Caco-2 (cell line): Measurements from ENCODE around the gene XXYLT1. TPM values are rescaled to one million over a fixed set of nuclear protein-coding genes. Genes with fewer than 3 reads are reported as not detected.

Experiments
- BruUV-seq: library from RNA; stranded (reverse); fragments of 400-500 nt; replicated peaks from 2 replicates; lab custom pipeline; 2021; lab: Mats Ljungman, UMichigan
- CTCF ChIA-PET: fragments of 300-600 bp; sonication (Branson Sonifier 250); formaldehyde crosslinking; loops from one replicate; lab custom pipeline; 2022; ENCODE audit warnings: antibody characterized with exemption; lab: Charles Lee
- POLR2A ChIA-PET: fragments of 300-600 bp; sonication (Branson Sonifier 250); formaldehyde crosslinking; loops from one replicate; lab custom pipeline; 2022; ENCODE audit warnings: antibody characterized with exemption; lab: Charles Lee
- DNase-seq, 2 experiments: peaks; one replicate each; pipeline versions ENCODE4 v3.0.0 to v3.0.0-alpha.2; 2020 to 2022
- H3K27me3 ChIP-seq: replicated peaks from 2 replicates; pipeline ENCODE4 v1.6.0; 2011; ENCODE audit warnings: low read length; ENCODE audit not compliant: control insufficient read depth, insufficient read depth
- H3K36me3 ChIP-seq: 2 replicates; pipeline ENCODE4 v1.5.1; 2011; ENCODE audit warnings: low read length; ENCODE audit not compliant: control insufficient read depth, insufficient read depth
- H3K4me1 ChIP-seq: fragments of 250-450 bp; sonication (Bioruptor Pico); 2 replicates; pipeline ENCODE4 v1.5.1; 2020; ENCODE audit warnings: mild to moderate bottlenecking
- H3K4me3 ChIP-seq: 2 replicates; pipeline ENCODE4 v1.5.1; 2011; ENCODE audit warnings: low read depth, mild to moderate bottlenecking, control low read depth, low read length
- H3K9me3 ChIP-seq: fragments of 250-450 bp; sonication (Bioruptor Pico); 2 replicates; pipeline ENCODE4 v1.5.1; 2020; ENCODE audit warnings: mild to moderate bottlenecking, moderate library complexity
- H3K27ac Mint-ChIP-seq: one replicate; pipeline ENCODE4 v1.8.0; 2022; ENCODE audit warnings: mixed read lengths; ENCODE audit not compliant: unreplicated experiment
- H3K27me3 Mint-ChIP-seq: one replicate; pipeline ENCODE4 v1.8.0; 2022; ENCODE audit warnings: mixed read lengths; ENCODE audit not compliant: insufficient read depth, unreplicated experiment
- H3K36me3 Mint-ChIP-seq: one replicate; pipeline ENCODE4 v1.8.0; 2022; ENCODE audit warnings: mild to moderate bottlenecking, mixed read lengths; ENCODE audit not compliant: insufficient read depth, unreplicated experiment
- H3K4me1 Mint-ChIP-seq: one replicate; pipeline ENCODE4 v1.8.0; 2022; ENCODE audit warnings: low read depth, mixed read lengths; ENCODE audit not compliant: unreplicated experiment
- H3K4me3 Mint-ChIP-seq: one replicate; pipeline ENCODE4 v1.8.0; 2022; ENCODE audit warnings: mild to moderate bottlenecking, moderate library complexity, mixed read lengths; ENCODE audit not compliant: unreplicated experiment
- H3K9me3 Mint-ChIP-seq: one replicate; pipeline ENCODE4 v1.8.0; 2022; ENCODE audit warnings: mixed read lengths; ENCODE audit not compliant: unreplicated experiment
- intact Hi-C: fragments of 100-400 bp; cut with micrococcal nuclease; formaldehyde crosslinking; loops from one replicate; pipeline ENCODE4 v1.10.0; 2022; ENCODE audit not compliant: unreplicated experiment
- total RNA-seq: library from RNA; stranded (reverse); gene quantifications from 2 replicates; pipeline ENCODE4 v1.2.3, GENCODE V29; 2022
- TF ChIP-seq, protein P1 (sequence below), 2 experiments: fragments of 200-600 bp in 1 of 2; IDR thresholded peaks; 1 replicate in 1 of 2; 2 replicates in 1 of 2; pipeline versions ENCODE4 v1.5.1 to v1.8.0; 2011 to 2022; ENCODE audit warnings: antibody characterized with exemption in 1 of 2, control low read depth in 1 of 2, inconsistent platforms in 1 of 2, low read depth in 1 of 2, low read length in 1 of 2, mild to moderate bottlenecking in 1 of 2, moderate library complexity in 1 of 2; ENCODE audit not compliant: insufficient read depth in 1 of 2, severe bottlenecking in 1 of 2, unreplicated experiment in 1 of 2

Gene XXYLT1
- total RNA-seq, 1 experiment from 2014 or later, result 14.2 TPM

DNA sequence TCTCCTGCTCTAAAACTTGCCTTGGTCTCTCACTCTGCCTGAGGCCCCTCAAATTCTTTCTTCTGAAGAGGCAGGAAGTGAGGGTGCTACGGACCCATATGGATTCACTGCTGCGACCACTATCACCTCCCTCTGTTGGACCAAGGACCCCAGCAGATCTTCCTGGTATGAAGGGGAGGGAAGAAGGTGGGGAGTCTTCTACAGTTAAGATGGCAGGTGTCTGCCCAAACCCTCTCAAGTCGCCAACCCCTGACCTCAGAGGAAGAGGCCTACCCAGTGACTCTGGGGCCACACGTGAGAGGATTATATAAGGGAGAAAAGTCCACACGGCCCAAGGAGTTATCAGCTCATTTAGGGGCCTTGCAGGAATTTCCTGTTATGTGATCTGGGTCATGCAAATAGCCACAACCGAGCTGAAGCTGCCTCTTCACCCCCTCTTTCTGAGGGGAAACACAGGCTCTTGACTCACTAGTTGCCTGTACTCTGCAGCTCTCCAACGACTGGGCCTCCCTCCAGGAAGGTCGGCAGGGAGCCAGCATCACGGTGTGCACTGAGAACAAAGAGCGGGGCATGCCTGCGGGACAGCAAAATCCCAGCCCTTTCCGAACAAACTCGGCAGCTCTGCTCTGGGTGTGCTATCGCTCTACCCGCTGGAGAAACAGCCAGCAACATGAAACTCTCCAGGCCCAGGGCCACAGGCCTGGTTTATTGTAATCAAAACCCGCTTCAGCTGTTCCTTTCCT, 116.0 kb downstream of the XXYLT1 start:
- no peaks in the 10 kb centered on the region for H3K9me3 Mint-ChIP-seq
- H3K4me1 ChIP-seq, result peaks cover 28% of the 10 kb centered on the region
- no peak overlapping the region for H3K4me3 Mint-ChIP-seq
- no peaks in the 10 kb centered on the region for H3K27me3 ChIP-seq
- DNase-seq, result peak; percentile 13 to 76
- TF ChIP-seq, protein P1, sequence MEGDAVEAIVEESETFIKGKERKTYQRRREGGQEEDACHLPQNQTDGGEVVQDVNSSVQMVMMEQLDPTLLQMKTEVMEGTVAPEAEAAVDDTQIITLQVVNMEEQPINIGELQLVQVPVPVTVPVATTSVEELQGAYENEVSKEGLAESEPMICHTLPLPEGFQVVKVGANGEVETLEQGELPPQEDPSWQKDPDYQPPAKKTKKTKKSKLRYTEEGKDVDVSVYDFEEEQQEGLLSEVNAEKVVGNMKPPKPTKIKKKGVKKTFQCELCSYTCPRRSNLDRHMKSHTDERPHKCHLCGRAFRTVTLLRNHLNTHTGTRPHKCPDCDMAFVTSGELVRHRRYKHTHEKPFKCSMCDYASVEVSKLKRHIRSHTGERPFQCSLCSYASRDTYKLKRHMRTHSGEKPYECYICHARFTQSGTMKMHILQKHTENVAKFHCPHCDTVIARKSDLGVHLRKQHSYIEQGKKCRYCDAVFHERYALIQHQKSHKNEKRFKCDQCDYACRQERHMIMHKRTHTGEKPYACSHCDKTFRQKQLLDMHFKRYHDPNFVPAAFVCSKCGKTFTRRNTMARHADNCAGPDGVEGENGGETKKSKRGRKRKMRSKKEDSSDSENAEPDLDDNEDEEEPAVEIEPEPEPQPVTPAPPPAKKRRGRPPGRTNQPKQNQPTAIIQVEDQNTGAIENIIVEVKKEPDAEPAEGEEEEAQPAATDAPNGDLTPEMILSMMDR (IDR thresholded peaks at IDR 0.05; ENCODE audit: insufficient read depth in 1 of 2, low read depth in 1 of 2, low read length in 1 of 2, severe bottlenecking in 1 of 2, unreplicated experiment in 1 of 2), result no peak
- POLR2A ChIA-PET, result interaction anchor here (0.6 kb wide), 1 partner anchor 143 kb away, joined by 3 read pairs; no protein-coding TSS in a partner anchor
- CTCF ChIA-PET, result interaction anchor here (0.6 kb wide), 1 partner anchor 184 kb away, joined by 5 read pairs; no protein-coding TSS in a partner anchor
- H3K36me3 Mint-ChIP-seq, result no peaks in the 10 kb centered on the region
- H3K4me1 Mint-ChIP-seq, result peaks cover 25% of the 10 kb centered on the region
- BruUV-seq, result no TSS peak
- intact Hi-C loops, result loop anchor here (5.0 kb wide), 1 partner anchor 38 kb away; no protein-coding TSS in a partner anchor
- H3K9me3 ChIP-seq, result no peaks in the 10 kb centered on the region
- no peaks in the 10 kb centered on the region for H3K27me3 Mint-ChIP-seq
- peak overlapping the region; percentile 71 for H3K27ac Mint-ChIP-seq
- no peaks in the 10 kb centered on the region; the same call in 1 of the 2 replicates for H3K36me3 ChIP-seq
- H3K4me3 ChIP-seq, result no peak overlapping the region

DNA sequence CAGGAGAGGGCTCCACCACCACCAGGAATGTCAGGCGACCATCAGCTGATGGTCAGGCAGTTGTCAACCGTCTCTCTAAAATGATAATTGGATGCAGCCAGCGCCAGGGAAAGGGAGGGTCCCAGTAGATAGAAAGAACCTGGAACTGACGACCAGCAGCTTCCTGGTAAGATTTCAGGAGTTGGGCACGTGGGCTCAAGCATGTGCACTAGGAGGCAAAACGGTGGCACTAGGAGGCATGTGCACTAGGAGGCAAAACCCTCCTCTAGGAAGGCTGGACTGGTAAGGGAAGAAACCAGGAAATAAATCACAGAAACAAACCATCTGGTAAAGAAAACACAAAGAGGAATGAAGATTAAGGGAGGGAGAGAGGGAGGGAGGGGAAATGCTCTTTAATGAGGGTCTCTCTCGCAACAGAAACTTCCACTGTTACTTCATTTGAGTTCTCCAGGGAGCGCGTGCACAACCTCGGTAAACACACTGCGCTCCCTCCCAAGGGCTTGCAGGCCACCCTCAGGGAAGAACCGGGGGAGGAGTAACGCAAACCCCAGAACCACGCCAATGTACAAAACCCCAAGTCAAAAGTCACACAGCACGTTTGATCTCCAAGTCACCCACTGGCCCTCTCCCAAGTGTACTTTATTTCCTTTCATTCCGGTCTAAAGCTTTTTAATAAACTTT, 116.7 kb downstream of the XXYLT1 start:
- BruUV-seq, result no TSS peak
- H3K4me1 Mint-ChIP-seq, result peaks cover 18% of the 10 kb centered on the region
- CTCF ChIA-PET, result no interaction called here

DNA sequence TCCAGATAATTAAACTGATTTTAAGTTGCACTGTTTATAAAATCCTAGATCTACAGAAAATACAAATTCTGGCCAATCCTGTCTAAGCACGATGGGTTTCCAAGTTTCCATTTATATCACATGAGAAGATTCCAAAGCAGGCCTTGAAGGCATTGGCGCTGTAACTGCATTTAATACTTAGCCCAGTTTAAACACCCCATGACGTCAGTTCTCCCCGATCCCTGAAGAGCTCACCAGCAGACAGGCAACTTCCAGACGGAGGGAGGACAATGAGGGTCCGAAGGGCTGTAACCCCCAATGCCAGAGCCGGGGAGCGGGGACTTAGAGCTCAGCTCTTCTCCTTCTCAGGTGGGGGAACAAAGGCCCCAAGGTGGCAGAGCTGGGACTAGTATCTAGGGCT, 117.3 kb downstream of the XXYLT1 start:
- Histone ChIP-seq H3K4me1 (peaks cover 20% of the 10 kb centered on the region), H3K27me3 (no peaks in the 10 kb centered on the region), H3K36me3 (no peaks in the 10 kb centered on the region; the same call in 1 of the 2 replicates), H3K9me3 (no peaks in the 10 kb centered on the region), H3K4me3 (no peak overlapping the region)
- DNase-seq, result no peak
- TF ChIP-seq, protein P1 (IDR thresholded peaks at IDR 0.05; ENCODE audit: insufficient read depth in 1 of 2, low read depth in 1 of 2, low read length in 1 of 2, severe bottlenecking in 1 of 2, unreplicated experiment in 1 of 2), result no peak
- Mint-ChIP-seq H3K27ac (no peak overlapping the region), H3K9me3 (no peaks in the 10 kb centered on the region), H3K4me3 (no peak overlapping the region), H3K36me3 (no peaks in the 10 kb centered on the region), H3K27me3 (no peaks in the 10 kb centered on the region), H3K4me1 (peaks cover 12% of the 10 kb centered on the region)
- ChIA-PET CTCF (no interaction called here), POLR2A (no interaction called here)
- BruUV-seq, result no TSS peak
- intact Hi-C loops, result loop anchor here (5.0 kb wide), 1 partner anchor 36 kb away; no protein-coding TSS in a partner anchor

More for the DNA sequence above, 116.7 kb downstream of the XXYLT1 start:
- peaks cover 21% of the 10 kb centered on the region for H3K4me1 ChIP-seq
- no peaks in the 10 kb centered on the region for H3K9me3 ChIP-seq
- H3K4me3 ChIP-seq, result no peak overlapping the region
- Mint-ChIP-seq H3K36me3 (no peaks in the 10 kb centered on the region), H3K27ac (peak overlapping the region; percentile 71), H3K9me3 (no peaks in the 10 kb centered on the region), H3K27me3 (no peaks in the 10 kb centered on the region), H3K4me3 (peak overlapping the region; percentile 32)
- H3K36me3 ChIP-seq, result no peaks in the 10 kb centered on the region; the same call in 1 of the 2 replicates
- POLR2A ChIA-PET, result no interaction called here
- intact Hi-C loops, result loop anchor here (5.0 kb wide), 1 partner anchor 37 kb away; no protein-coding TSS in a partner anchor
- no peak for DNase-seq
- H3K27me3 ChIP-seq, result no peaks in the 10 kb centered on the region
- TF ChIP-seq, protein P1 (IDR thresholded peaks at IDR 0.05; ENCODE audit: insufficient read depth in 1 of 2, low read depth in 1 of 2, low read length in 1 of 2, severe bottlenecking in 1 of 2, unreplicated experiment in 1 of 2), result no peak
